ENCODE data around the gene MIEN1.
"Not testable (repeated sequence)": the region's sequence is repeated elsewhere in the genome, so short reads cannot be mapped to it uniquely, and the experiment has no call there.

MIEN1 gene

GRCh38 chr17:39755554-39756379 is 25.4 kb upstream of the MIEN1 start:
- DNase-seq: peak; percentile 55

DNA sequence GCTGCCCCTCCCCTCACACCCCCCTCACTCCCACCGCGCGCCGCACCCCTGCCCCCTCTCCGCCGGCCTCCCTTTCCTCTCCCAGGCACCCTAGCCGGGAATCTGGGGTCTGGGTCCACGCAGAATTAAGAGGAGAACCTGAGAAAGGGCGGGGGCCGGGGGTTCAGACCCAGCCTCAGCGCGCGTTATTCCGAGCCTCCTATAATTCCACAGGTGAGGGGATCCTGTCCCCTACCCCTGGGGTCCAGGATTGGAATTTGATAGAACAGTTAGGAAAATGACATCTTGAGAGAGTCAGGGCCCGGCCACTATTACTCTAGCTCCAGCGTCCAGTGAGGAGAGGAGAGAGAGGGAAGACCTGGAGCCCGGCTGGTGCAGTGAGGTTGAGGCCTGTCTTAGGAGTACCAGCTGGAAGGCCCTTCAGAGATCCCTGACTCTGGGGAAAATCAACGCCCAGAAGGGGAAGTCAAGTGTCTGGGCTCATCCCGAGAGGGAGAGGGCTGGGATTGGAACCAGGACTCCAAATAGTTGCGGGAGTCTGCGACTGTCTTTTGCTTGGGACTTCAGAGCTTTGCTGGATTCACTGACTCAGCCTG is 24.7 kb upstream of the MIEN1 start:
- no peak for DNase-seq

DNA sequence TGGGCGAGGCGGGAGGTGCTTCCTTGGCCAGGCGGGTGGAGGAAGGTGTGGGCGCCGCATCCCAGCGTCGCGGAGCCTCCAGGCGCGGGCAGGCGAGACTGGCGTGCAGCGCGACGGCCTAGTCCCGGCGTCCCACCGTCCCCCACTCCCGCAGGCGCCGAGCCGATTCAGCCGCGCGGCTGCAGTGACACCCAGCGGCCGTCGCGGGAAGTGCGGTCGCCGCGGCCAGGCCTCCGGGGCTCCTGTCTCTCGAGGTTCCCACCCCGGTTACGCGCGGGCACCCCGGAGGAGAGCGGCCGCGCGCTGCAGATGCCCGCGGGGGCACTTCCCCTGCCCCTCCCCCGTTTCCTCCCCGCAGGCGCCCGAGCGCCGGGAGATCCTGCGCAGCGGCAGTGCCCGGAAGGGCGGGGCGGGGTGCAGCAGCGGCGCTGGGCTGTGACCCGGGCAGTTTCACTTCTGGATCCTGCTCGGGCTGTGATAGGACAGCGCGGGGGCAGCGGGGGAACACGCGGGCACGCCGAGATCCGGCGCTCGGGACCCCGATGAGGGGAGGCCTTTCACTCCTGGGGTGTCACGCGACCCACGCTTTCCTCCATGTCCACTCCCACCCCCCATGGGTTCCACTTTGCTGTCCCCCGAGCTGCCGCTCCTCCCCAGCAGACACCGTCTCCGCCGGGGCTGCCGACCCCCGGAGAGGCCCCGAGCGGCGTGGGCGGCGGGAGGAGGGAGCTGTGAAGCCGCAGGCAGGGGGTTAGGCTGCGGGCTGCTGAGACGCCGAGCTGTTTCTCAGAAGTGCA is 24.0 kb upstream of the MIEN1 start:
- DNase-seq: peak; percentile 93

DNA sequence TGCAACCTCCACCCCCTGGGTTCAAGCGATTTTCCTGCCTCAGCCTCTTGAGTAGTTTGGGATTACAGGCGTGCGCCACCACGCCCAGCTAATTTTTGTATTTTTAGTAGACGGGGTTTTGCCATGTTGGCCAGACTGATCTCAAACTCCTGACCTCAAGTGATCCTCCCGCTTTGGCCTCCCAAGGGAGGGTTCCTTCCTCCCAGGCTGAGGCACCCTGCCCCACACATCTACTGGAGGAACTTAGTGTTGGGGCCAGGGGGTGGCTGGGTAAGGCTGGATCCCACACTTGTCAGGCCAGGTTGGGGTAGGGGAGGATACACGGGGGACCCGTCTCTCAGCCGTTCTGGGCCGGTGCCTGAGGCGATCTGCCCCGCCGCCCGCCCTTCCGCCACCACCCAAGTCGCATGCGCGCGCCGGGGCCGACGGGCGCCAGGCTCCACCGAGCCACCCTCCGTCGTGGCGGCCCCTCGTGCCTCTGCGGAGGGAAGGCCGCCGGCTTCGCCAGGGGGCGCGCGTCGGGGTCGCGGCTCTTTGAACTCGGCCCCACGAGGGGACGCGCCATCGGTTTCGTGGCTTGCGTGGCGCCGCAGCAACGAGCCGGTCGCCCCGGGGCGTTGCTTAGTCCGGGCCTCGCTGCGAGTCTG is 23.3 kb upstream of the MIEN1 start:
- no peak for DNase-seq

GRCh38 chr17:39752241-39752881 is 22.0 kb upstream of the MIEN1 start:
- no peak for DNase-seq

DNA sequence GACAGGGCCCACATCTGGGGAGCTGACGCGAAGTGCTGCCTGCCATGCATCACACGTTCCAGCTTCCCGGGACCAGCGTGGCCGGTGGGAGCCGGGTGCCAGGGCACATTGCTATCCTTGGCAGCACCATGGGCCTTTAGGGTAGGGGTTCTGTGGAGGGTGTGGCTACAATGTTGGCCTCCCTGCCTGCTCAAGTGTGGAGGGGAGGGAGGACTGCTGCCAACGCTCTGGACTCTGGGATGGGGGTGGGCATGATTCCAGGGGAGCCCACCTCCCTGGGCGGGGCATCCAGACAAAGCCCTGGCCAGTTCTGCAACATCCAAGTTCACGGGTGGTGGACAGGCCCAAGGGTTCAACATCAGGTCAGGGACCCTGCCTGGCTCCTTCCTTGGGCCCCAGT is 21.3 kb upstream of the MIEN1 start:
- DNase-seq: no peak

- no peak for DNase-seq
These were observed 20.7 kb upstream of the MIEN1 start for GRCh38 chr17:39751016-39751543.

GRCh38 chr17:39750131-39751015 is 20.0 kb upstream of the MIEN1 start:
- DNase-seq: no peak

DNA sequence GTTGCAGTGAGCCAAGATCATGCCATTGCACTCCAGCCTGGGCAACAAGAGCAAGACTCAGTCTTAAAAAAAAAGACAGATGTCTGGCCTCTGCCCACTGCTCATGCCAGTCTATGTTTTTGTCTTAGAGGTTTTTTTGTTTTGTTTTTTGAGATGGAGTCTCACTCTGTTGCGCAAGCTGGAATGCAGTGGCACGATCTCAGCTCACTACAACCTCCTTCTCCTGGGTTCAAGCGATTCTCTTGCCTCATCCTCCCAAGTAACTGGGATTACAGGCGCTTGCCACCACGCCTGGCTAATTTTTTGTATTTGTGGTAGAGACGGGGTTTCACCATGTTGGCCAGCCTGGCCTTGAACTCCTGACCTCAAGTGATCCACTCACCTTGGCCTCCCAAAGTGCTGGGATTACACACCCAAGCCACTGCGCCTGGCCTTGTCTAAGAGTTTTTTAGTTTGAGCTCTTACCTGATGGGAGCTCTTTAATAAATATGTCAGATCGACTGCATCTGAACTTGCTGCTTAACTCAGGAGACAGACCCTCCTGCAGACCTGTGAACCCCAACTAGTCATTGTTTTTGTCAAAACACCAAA is 18.2 kb upstream of the MIEN1 start:
- not testable (repeated sequence) for DNase-seq

DNA sequence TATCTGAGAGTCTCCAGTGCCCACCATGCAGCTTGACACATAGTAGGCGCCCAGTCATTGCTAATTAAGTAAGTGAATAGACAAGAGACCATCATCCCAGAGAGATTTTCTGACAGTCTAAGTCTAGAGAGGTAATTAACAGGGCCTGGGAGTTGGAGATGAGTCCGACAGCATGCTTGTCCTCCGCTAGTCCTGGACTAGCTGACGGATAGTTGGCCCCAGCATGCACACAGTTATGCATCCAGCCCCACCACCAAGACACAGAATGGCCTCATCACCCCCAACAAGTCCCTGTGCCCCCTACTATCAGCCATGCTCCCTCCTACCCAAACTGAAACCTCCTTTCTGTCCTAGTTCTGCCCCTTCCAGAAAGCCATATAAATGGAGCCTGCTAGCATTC is 17.4 kb upstream of the MIEN1 start:
- DNase-seq: no peak

GRCh38 chr17:39746145-39746461 is 15.8 kb upstream of the MIEN1 start:
- no peak for DNase-seq

- no peak for DNase-seq
These were observed 15.2 kb upstream of the MIEN1 start for GRCh38 chr17:39745335-39746144.

- no peak for DNase-seq
These were observed 14.5 kb upstream of the MIEN1 start for GRCh38 chr17:39744836-39745215.

GRCh38 chr17:39744075-39744835 is 13.9 kb upstream of the MIEN1 start:
- DNase-seq: no peak

- DNase-seq: no peak
These were observed 12.6 kb upstream of the MIEN1 start for GRCh38 chr17:39742856-39743436.

DNA sequence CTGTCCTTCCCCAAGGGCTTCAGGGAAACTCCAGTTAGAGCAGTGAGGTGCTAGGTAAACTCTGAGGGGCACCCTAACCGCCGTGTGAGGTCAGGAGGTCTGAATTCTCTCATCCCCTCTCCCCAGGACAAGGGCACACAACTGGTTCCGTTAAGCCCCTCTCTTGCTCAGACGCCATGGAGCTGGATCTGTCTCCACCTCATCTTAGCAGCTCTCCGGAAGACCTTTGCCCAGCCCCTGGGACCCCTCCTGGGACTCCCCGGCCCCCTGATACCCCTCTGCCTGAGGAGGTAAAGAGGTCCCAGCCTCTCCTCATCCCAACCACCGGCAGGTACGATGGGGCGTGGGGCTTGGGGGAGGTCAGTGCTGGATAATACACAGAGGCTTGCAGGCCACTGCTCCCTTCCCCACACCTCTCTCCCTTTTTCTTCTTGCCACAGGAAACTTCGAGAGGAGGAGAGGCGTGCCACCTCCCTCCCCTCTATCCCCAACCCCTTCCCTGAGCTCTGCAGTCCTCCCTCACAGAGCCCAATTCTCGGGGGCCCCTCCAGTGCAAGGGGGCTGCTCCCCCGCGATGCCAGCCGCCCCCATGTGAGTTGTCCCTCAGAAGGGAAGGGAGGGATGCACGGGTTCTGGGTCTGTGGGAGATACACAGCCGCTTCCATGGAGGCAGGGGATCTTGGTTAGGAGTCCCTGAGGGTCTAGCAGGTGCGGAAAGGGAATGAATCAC is 12.0 kb upstream of the MIEN1 start:
- no peak for DNase-seq

- DNase-seq: no peak
These were observed 10.2 kb upstream of the MIEN1 start for GRCh38 chr17:39740357-39741111.

GRCh38 chr17:39739885-39740356 is 9.6 kb upstream of the MIEN1 start:
- no peak for DNase-seq
